Coronary artery (tissue), 2 donors: ENCODE measurements around the gene CEMIP.

ENCODE experiments used
- DNase-seq: peaks from one replicate; pipeline ENCODE4 v3.0.0-alpha.2; 2017; ENCODE audit warnings: low spot score
- H3K27ac ChIP-seq, 2 donors: fragments of 200-600 bp; sonication (generic); one replicate each; pipeline ENCODE4 v1.5.1; 2016 to 2019
- H3K4me3 ChIP-seq: fragments of 200-600 bp; sonication (generic); 2 replicates; pipeline ENCODE4 v1.5.1; 2016; ENCODE audit warnings: mild to moderate bottlenecking, moderate library complexity
- CTCF ChIP-seq: fragments of 200-600 bp; sonication (generic); IDR thresholded peaks from one replicate; pipeline ENCODE4 v1.5.1; 2019; ENCODE audit warnings: antibody characterized with exemption

The CEMIP gene

GRCh38 chr15:80978685-80979329 lies 199.6 kb downstream of the CEMIP start:
- H3K4me3 ChIP-seq: no peak overlapping the region
- TF ChIP-seq CTCF: no peak
- DNase-seq: no peak
- H3K27ac ChIP-seq: no peak overlapping the region

- H3K27ac ChIP-seq: no peak overlapping the region
Observed at GRCh38 chr15:80979538-80980200, 200.5 kb downstream of the CEMIP start.

GRCh38 chr15:80982205-80982604 lies 203.0 kb downstream of the CEMIP start:
- TF ChIP-seq CTCF: no peak
- DNase-seq: no peak
- Histone ChIP-seq H3K4me3 (no peak overlapping the region), H3K27ac (no peak overlapping the region)

More at GRCh38 chr15:80979538-80980200, 200.5 kb downstream of the CEMIP start:
- DNase-seq: no peak
- TF ChIP-seq CTCF: no peak
- no peak overlapping the region for H3K4me3 ChIP-seq

GRCh38 chr15:80982839-80983238 lies 203.7 kb downstream of the CEMIP start:
- Histone ChIP-seq H3K4me3 (no peak overlapping the region), H3K27ac (no peak overlapping the region)
- DNase-seq: no peak
- no peak for TF ChIP-seq CTCF

- H3K27ac ChIP-seq: peak overlapping the region in 1 of 2 donors; percentile 43
- DNase-seq: no peak
- no peak overlapping the region for H3K4me3 ChIP-seq
- no peak for TF ChIP-seq CTCF
Observed at GRCh38 chr15:80984856-80985255, 205.7 kb downstream of the CEMIP start.

GRCh38 chr15:80985981-80986380 lies 206.8 kb downstream of the CEMIP start:
- no peak for TF ChIP-seq CTCF
- no peak for DNase-seq
- no peak overlapping the region for H3K27ac ChIP-seq
- H3K4me3 ChIP-seq: no peak overlapping the region

GRCh38 chr15:80986487-80986886 lies 207.3 kb downstream of the CEMIP start:
- no peak for DNase-seq
- Histone ChIP-seq H3K4me3 (no peak overlapping the region), H3K27ac (no peak overlapping the region)
- TF ChIP-seq CTCF: no peak
